GM19395 (cell line): Measurements from ENCODE around the gene TPRG1.
"Not testable (repeated sequence)": the region's sequence is repeated elsewhere in the genome, so short reads cannot be mapped to it uniquely, and the experiment has no call there.

Source experiments
- ATAC-seq: cut with Tn5 transposase; IDR thresholded peaks from one replicate; pipeline ENCODE4 v1.9.1; 2021; ENCODE audit warnings: mild to moderate bottlenecking, moderate library complexity; ENCODE audit not compliant: unreplicated experiment

Gene TPRG1

DNA sequence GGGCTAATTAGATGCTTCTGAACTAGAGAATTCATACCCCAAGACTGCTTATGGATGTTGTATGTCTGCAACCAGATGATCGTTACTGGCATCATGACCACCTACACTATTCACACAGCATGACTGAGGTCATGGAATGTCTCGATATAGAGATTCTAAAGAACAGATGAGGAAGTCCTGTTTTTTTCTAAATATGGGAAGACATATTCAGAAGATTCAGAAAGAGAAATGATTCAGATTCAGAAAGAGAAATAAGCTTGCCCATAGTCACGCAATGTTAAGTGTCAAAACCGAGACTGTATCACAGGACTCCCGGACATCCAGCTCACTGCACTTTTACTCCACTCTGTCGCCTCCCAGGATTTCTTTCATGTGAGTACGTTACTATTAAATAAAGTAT lies 136.2 kb downstream of the TPRG1 start:
- ATAC-seq: peak; percentile 44

- ATAC-seq: no peak
Measured at GRCh38 chr3:189308608-189309007, 136.8 kb downstream of the TPRG1 start.

DNA sequence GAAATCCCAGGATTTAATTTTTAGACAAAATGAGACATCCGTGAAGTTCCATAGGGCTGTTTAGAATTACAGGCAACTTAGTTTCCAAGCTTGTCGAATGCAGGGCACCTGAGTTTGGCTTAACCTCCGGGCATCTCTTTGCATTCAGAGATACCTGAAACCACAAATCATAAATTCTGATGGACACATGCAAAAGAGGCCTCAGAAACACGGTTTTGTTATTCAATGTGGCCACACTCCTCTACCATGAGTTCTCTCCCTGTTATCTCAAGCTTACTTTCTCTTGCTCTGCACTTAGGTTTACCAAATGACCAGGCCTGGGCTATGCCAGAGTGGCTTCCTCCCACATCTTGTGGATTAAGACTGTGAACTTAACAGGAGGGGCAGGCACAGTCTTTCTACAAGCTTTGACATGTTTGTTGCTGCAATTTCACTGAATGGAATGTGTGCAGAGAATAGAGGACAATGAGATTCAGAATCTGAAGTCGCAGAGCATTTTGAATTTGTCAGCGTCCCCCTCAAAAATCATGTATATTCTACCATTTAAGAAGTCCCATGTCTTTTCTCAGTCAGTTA lies 137.7 kb downstream of the TPRG1 start:
- ATAC-seq: no peak

DNA sequence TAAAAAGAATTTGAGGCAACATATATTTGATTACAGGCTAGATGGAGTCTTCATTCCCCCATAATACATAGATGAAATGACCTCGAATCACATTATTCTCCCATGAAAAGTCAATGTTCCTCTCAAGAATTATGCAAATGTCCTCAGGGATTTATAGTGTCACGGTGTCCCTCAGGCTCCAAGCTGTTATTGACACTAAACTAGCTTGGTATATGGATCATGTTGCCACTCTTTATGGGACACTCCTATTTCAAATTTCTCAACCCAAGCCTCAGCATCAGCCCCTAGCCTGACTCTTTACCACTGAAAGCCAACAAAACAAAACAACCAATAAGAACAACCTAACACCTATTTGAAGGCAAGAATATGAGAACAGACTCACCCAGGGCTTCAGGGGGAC lies 139.8 kb downstream of the TPRG1 start:
- ATAC-seq: no peak

GRCh38 chr3:189312866-189313265 lies 141.1 kb downstream of the TPRG1 start:
- ATAC-seq: no peak

- ATAC-seq: no peak
Measured at GRCh38 chr3:189316296-189317019, 144.7 kb downstream of the TPRG1 start.

DNA sequence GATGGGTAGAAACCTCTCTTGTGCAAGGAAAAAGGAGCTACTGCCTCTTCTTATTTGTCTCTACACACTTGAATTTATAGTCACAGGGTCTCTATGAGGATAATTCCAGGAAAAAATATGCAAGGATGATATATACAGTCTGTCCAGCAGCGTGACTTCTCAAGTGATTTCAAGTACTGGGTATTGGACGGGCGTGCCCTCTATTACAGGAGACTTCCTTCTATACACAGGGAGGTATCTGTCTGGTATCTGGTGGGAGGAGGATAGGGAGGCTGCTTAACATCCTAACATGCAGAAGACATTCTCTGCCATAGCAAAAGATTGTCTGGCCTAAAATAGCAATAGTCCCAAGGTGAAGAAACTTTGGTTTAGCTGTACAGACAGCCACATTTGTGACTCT lies 146.1 kb downstream of the TPRG1 start:
- ATAC-seq: no peak

DNA sequence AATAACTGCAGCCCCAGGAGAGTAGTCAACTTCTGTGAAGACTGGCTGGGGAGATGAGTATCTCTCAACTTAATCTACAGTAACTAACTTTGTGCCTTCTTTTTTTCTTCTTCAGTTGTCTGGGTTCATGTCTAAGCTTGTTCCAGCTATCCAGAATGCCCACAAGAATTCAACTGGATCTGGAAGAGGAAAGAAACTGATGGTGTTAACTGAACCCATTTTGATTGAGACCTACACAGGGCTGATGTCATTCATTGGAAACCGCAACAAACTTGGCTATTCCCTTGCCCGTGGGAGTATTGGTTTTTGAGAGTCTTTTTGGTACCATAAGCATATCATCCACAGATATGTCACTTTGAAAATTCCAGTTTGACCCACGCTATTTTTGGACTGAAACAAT lies 148.7 kb downstream of the TPRG1 start:
- no peak for ATAC-seq

GRCh38 chr3:189322339-189322738 lies 150.6 kb downstream of the TPRG1 start:
- no peak for ATAC-seq

- ATAC-seq: peak; percentile 100
Measured at GRCh38 chr3:189324538-189325138, 152.9 kb downstream of the TPRG1 start.

GRCh38 chr3:189325454-189325853 lies 153.7 kb downstream of the TPRG1 start:
- ATAC-seq: no peak

DNA sequence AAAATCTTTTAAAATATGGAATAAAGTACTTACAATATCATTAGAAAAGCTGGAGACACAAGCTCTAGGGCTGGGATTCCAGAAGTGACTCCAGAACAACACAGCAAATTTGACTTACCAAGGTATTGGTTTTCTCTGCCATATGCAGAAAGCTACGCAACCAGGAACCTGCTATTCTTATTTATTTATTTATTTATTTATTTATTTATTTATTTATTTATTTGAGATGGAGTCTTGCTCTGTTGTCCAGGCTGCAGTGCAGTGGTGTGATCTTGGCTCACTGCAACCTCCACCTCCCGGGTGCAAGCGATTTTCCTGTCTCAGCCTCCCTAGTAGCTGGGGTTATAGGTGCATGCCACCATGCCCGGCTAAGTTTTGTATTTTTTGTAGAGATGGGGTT lies 157.9 kb downstream of the TPRG1 start:
- ATAC-seq: not testable (repeated sequence)

DNA sequence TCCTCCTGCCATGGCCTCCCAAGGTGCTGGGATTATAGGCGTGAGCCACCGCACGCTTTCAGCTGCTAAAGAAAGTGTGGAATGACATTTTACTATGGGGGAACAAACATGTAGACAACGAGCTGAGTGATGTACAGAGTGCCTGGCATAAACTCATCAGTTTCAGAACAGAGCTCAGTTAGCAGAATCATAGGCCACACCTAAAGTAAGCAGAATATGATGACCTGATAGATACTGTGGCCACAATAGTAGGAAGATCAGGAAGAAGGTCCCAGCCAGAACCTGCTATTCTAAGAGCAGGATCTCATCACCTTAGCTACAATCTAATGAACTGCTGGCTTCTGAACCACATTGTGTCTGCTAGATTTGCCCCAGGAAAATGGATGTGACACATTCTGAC lies 158.3 kb downstream of the TPRG1 start:
- no peak for ATAC-seq

GRCh38 chr3:189331002-189331418 lies 159.2 kb downstream of the TPRG1 start:
- ATAC-seq: no peak

DNA sequence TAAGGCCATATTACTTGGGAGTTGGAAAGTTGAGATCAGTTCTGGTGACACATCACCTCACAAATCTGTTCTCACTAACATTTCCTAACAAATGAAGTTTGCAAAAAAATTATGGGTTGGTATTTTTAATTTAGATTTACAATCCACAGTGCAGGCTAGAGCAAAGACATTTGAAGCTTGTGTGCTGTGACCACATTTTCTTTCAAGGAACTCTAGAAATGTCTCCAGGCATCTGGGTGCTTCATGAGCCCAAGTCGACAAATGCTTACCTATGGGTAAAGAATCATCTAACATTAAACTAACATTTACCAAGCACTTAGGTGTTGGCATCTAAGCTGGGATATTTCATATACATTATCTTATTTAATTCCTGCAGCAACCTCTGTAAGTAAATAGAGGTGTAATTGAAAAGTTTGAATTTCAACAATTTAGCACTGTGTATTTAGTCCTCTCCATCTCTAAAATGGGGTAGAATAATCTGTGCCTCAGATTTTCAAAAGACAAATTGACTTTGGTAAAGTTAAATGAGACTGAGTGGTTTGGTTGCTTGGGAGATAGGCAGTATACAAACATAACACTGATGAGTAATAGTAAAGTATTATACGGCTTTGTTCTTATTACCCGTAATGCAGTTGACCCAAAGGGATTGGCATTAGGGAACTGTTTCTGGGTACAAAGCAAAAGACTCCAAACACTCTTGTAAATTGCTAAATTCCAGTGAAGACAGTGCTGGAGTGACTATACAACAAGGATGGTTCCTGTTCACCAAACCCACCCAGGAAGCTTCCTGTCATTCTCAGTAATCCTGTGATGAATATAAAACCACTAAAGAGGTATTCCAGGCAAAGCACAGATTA lies 162.5 kb downstream of the TPRG1 start:
- no peak for ATAC-seq

GRCh38 chr3:189337673-189338091 lies 165.9 kb downstream of the TPRG1 start:
- ATAC-seq: no peak

GRCh38 chr3:189338366-189338765 lies 166.6 kb downstream of the TPRG1 start:
- no peak for ATAC-seq

DNA sequence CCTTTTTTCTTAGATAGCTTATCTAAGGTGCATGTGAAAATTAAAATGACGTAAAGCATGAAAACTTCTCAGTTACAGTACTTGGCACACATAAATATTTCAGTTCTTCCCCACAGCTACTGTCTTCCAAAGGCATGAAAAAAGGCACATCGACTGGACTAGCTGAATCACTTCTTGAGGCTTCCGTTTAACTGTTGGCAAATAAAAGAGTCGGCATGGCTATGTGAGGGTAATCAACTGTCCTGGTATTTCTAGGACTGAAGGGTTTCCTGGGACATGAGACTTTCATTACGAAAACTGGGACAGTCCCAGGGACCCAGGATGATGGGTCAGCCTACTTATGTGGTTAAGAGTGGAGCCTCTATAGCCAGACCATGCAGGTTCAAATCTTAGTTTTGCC lies 168.2 kb downstream of the TPRG1 start:
- no peak for ATAC-seq

DNA sequence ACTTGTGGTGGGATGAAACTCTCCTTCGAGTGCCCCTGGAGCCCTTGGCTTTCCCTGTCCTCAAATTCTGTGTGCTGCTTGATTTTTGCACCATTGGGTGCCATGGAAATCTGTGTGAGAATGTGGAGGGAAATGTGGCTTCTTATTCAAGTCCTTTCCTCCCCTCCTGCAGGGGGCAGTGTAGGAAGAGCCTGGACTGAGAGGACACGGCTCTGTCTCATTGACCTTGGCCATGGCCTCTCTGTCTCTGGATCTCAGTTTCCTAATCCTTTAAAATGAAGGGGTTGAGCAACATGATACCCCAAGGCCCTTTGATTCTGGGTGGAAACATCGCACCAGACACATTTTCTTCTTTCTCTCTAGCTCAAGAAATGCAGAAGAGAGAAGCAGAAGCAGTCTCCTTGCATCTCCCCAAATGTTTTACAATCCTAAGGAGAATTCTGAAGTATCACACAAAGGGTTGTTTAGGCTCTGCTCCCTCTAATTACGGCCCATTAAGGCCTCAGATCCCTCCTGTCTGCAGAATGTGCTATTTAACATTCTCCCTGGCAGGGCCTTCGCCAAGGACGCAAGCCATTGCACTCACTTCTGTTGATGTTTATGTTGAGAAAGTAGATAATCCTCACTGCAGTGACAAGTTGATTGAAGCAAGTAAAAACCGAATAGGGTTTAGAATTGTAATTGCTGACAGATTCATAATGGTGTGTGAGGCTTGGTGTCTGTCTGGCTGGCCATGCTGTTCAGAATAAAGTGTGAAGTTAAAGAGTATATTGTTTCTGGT lies 169.1 kb downstream of the TPRG1 start:
- ATAC-seq: no peak

GRCh38 chr3:189342811-189343210 lies 171.0 kb downstream of the TPRG1 start:
- no peak for ATAC-seq

GRCh38 chr3:189344996-189345395 lies 173.2 kb downstream of the TPRG1 start:
- ATAC-seq: no peak
